ENCODE measurements around the gene CCDC134. TPM values are rescaled to one million over a fixed set of nuclear protein-coding genes. Genes with fewer than 3 reads are reported as not detected.

CCDC134 gene
- polyA plus RNA-seq, 1 donor (not counting 4 experiments of a cell fraction or from before 2014, with no cell fraction given) = 4.1 TPM

DNA sequence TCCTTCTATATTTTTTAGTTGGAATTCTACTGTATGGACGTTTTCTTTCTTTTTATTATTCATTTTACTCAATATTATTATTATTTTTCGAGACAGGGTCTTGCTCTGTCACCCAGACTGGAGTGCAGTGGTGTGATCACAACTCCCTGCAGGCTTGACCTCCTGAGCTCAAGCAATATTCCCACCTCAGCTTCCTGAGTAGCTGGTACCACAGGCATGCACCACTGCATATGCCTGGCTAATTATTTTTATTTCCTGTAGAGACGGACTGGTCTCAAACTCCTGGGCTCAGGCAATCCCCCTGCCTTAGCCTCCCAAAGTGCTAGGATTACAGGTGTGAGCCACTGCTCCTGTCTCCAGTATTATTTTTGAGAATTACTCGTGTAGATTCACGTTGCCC is 34.0 kb upstream of the CCDC134 start:
- H3K4me1 ChIP-seq (ENCODE audit: control insufficient read depth, extremely low read depth, insufficient read depth, low read length) = peaks cover 27% of the 10 kb centered on the region
- dilution Hi-C loops (cut with MboI; ENCODE audit: extremely low pct_ligation_motif_present, low sequenced_read_pairs) = no loop called here
- no peak for FAIRE-seq
- H3K9me1 ChIP-seq (ENCODE audit: control insufficient read depth, extremely low read depth, insufficient read depth, low read length) = no peaks in the 10 kb centered on the region
- no peaks in the 10 kb centered on the region for H3K9me3 ChIP-seq (ENCODE audit: control insufficient read depth, low read depth, low read length)
- no peak overlapping the region for H3K4me3 ChIP-seq (ENCODE audit: control insufficient read depth in 2 of 3, extremely low read depth in 1 of 3, insufficient read depth in 2 of 3, low read depth in 1 of 3, low read length in 3 of 3)
- H3K9ac ChIP-seq (ENCODE audit: control insufficient read depth, extremely low read depth, insufficient read depth, low read length) = no peak overlapping the region
- H3K79me2 ChIP-seq (ENCODE audit: control insufficient read depth, insufficient read depth, low read length) = no peaks in the 10 kb centered on the region
- TF ChIP-seq, protein P1, sequence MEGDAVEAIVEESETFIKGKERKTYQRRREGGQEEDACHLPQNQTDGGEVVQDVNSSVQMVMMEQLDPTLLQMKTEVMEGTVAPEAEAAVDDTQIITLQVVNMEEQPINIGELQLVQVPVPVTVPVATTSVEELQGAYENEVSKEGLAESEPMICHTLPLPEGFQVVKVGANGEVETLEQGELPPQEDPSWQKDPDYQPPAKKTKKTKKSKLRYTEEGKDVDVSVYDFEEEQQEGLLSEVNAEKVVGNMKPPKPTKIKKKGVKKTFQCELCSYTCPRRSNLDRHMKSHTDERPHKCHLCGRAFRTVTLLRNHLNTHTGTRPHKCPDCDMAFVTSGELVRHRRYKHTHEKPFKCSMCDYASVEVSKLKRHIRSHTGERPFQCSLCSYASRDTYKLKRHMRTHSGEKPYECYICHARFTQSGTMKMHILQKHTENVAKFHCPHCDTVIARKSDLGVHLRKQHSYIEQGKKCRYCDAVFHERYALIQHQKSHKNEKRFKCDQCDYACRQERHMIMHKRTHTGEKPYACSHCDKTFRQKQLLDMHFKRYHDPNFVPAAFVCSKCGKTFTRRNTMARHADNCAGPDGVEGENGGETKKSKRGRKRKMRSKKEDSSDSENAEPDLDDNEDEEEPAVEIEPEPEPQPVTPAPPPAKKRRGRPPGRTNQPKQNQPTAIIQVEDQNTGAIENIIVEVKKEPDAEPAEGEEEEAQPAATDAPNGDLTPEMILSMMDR (optimal IDR thresholded peaks at IDR 0.05 in 1 of 3, IDR thresholded peaks at IDR 0.05 in 1 of 3, conservative IDR thresholded peaks at IDR 0.05 in 1 of 3; ENCODE audit: extremely low read depth in 1 of 3, insufficient read depth in 2 of 3, low read length in 3 of 3) = no peak
- TF ChIP-seq EZH2 (IDR thresholded peaks at IDR 0.05; ENCODE audit: low read length) = no peak
- no peak overlapping the region for H3K27ac ChIP-seq (ENCODE audit: control insufficient read depth, insufficient read depth, low read length)
- no peak overlapping the region for H3K4me2 ChIP-seq (ENCODE audit: control insufficient read depth, extremely low read depth, insufficient read depth, low read depth, low read length)
- no peak overlapping the region for H2AFZ ChIP-seq (ENCODE audit: control insufficient read depth, low read length)
- H4K20me1 ChIP-seq (ENCODE audit: control insufficient read depth, extremely low read depth, insufficient read depth, low read length) = no peaks in the 10 kb centered on the region
- no peak for DNase-seq (ENCODE audit: low read depth, low spot score)
- no peaks in the 10 kb centered on the region for H3K36me3 ChIP-seq (ENCODE audit: control insufficient read depth in 2 of 2, extremely low read depth in 1 of 2, insufficient read depth in 2 of 2, low read length in 2 of 2)
- no peaks in the 10 kb centered on the region for H3K27me3 ChIP-seq (ENCODE audit: control insufficient read depth, extremely low read depth, insufficient read depth, low read length)

DNA sequence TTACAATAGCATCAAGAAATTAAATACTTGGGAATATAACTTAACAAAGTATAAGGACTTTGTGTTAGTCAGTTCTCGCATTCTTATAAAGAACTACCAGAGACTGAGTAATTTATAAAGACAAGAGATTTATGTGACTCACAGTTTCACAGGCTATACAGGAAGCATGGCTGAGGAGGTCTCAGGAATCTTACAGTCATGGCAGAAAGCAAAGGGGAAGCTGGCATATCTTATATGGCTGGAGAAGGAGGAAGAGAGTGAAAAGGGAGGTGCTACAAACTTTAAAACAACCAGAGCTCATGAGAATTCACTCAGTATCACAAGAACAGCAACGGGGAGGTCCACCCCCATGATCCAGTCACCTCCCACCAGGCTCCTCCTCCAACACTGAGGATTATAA is 32.0 kb upstream of the CCDC134 start:
- Histone ChIP-seq H3K9me1 (ENCODE audit: control insufficient read depth, extremely low read depth, insufficient read depth, low read length) (no peaks in the 10 kb centered on the region), H3K9me3 (ENCODE audit: control insufficient read depth, low read depth, low read length) (no peaks in the 10 kb centered on the region), H3K36me3 (ENCODE audit: control insufficient read depth in 2 of 2, extremely low read depth in 1 of 2, insufficient read depth in 2 of 2, low read length in 2 of 2) (no peaks in the 10 kb centered on the region), H3K4me1 (ENCODE audit: control insufficient read depth, extremely low read depth, insufficient read depth, low read length) (peaks cover 36% of the 10 kb centered on the region), H4K20me1 (ENCODE audit: control insufficient read depth, extremely low read depth, insufficient read depth, low read length) (no peaks in the 10 kb centered on the region), H3K27ac (ENCODE audit: control insufficient read depth, insufficient read depth, low read length) (peak overlapping the region; percentile 47), H3K4me2 (ENCODE audit: control insufficient read depth, extremely low read depth, insufficient read depth, low read depth, low read length) (peak overlapping the region; percentile 5), H3K27me3 (ENCODE audit: control insufficient read depth, extremely low read depth, insufficient read depth, low read length) (no peaks in the 10 kb centered on the region), H3K9ac (ENCODE audit: control insufficient read depth, extremely low read depth, insufficient read depth, low read length) (no peak overlapping the region), H2AFZ (ENCODE audit: control insufficient read depth, low read length) (peak overlapping the region; percentile 81), H3K4me3 (ENCODE audit: control insufficient read depth in 2 of 3, extremely low read depth in 1 of 3, insufficient read depth in 2 of 3, low read depth in 1 of 3, low read length in 3 of 3) (no peak overlapping the region), H3K79me2 (ENCODE audit: control insufficient read depth, insufficient read depth, low read length) (no peaks in the 10 kb centered on the region)
- FAIRE-seq (no peak), DNase-seq (ENCODE audit: low read depth, low spot score) (no peak)
- TF ChIP-seq, protein P1 (optimal IDR thresholded peaks at IDR 0.05 in 1 of 3, IDR thresholded peaks at IDR 0.05 in 1 of 3, conservative IDR thresholded peaks at IDR 0.05 in 1 of 3; ENCODE audit: extremely low read depth in 1 of 3, insufficient read depth in 2 of 3, low read length in 3 of 3) = no peak
- TF ChIP-seq EZH2 (IDR thresholded peaks at IDR 0.05; ENCODE audit: low read length) = no peak
- dilution Hi-C loops (cut with MboI; ENCODE audit: extremely low pct_ligation_motif_present, low sequenced_read_pairs) = no loop called here

Measured in keratinocyte (primary cell).